Stomach (tissue), 9 donors: ENCODE results near the gene SQSTM1. TPM values are rescaled to one million over a fixed set of nuclear protein-coding genes. Genes with fewer than 3 reads are reported as not detected.

ENCODE experiments used
- DNase-seq, 2 donors: peaks; one replicate each; pipeline versions ENCODE4 v3.0.0 to v3.0.0-alpha.2; 2013 to 2019
- H3K27ac ChIP-seq, 5 donors: fragments of 200-600 bp in 4 of 5; sonication (generic) in 4 of 5; one replicate each; pipeline ENCODE4 v1.5.1; 2013 to 2019; ENCODE audit warnings: mild to moderate bottlenecking in 1 of 5, moderate library complexity in 1 of 5
- H3K27me3 ChIP-seq, 3 donors: fragments of 200-600 bp; sonication (generic); one replicate each; pipeline ENCODE4 v1.5.1; 2017 to 2019; ENCODE audit warnings: mixed run types in 1 of 3
- H3K36me3 ChIP-seq, 4 donors: fragments of 200-600 bp; sonication (generic); 1 replicate in 3 of 4; 2 replicates in 1 of 4; pipeline ENCODE4 v1.5.1; 2016 to 2019
- H3K4me1 ChIP-seq, 4 donors: fragments of 200-600 bp; sonication (generic); one replicate each; pipeline ENCODE4 v1.5.1; 2016 to 2019
- H3K4me3 ChIP-seq, 4 donors: fragments of 200-600 bp; sonication (generic) in 3 of 4; one replicate each; pipeline ENCODE4 v1.5.1; 2016 to 2019; ENCODE audit warnings: mild to moderate bottlenecking in 1 of 4
- H3K9me3 ChIP-seq, 4 donors: fragments of 200-600 bp; sonication (generic); one replicate each; pipeline ENCODE4 v1.5.1; 2016 to 2019
- EP300 ChIP-seq: sonication (generic); formaldehyde crosslinking; IDR thresholded peaks from one replicate; pipeline ENCODE4 v1.6.1; 2017; ENCODE audit warnings: antibody characterized with exemption
- POLR2A ChIP-seq, 4 donors: fragments of 450-650 bp; IDR thresholded peaks; one replicate each; pipeline ENCODE4 v1.6.1; 2016; ENCODE audit warnings: antibody characterized with exemption in 4 of 4, control low read depth in 2 of 4, mild to moderate bottlenecking in 1 of 4, moderate library complexity in 1 of 4
- POLR2AphosphoS5 ChIP-seq, 3 donors: sonication (generic); formaldehyde crosslinking; IDR thresholded peaks; one replicate each; pipeline ENCODE4 v1.6.1; 2016; ENCODE audit warnings: antibody characterized with exemption in 3 of 3
- WGBS, 5 donors: extraction: QIAGEN DNeasy Blood & Tissue Kit in 3 of 5; methylation state at CpG; one replicate each; pipeline versions ENCODE4 v1.1.5 to v1.1.7; 2013 to 2018; 5-methylcytosine and 5-hydroxymethylcytosine counted together
- intact Hi-C: fragments of 100-400 bp; cut with DNase I; formaldehyde crosslinking; loops from one replicate; pipeline ENCODE4 v1.15.1; 2023; ENCODE audit warnings: low total_unique reads
- polyA plus RNA-seq, 3 donors: library from polyadenylated mRNA; stranded (reverse); fragments of 200-250 nt; gene quantifications; one replicate each; pipeline ENCODE4 v1.2.3, GENCODE V29; 2013
- total RNA-seq, 5 donors: library from RNA; depleted of rRNA; stranded (reverse); fragments of >200 nt; gene quantifications; one replicate each; pipeline versions ENCODE4 v1.1.0 to v1.2.3, GENCODE V29; 2014 to 2016
- TF ChIP-seq, protein P1 (sequence below), 7 experiments: fragments of 450-650 bp in 4 of 7; fragments of 200-600 bp in 3 of 7; sonication (generic) in 3 of 7; IDR thresholded peaks; one replicate each; pipeline ENCODE4 v1.5.1; 2016 to 2019; ENCODE audit warnings: antibody characterized with exemption in 7 of 7, control low read depth in 2 of 7, mild to moderate bottlenecking in 1 of 7
- donor health status: healthy with polysubstance abuse.
- donor health status: Bipolar disorder and iron deficiency.
- donor health status: healthy.

Gene SQSTM1
- total and polyA plus RNA-seq, 8 donors: 163 to 693 (median 356) TPM

DNA sequence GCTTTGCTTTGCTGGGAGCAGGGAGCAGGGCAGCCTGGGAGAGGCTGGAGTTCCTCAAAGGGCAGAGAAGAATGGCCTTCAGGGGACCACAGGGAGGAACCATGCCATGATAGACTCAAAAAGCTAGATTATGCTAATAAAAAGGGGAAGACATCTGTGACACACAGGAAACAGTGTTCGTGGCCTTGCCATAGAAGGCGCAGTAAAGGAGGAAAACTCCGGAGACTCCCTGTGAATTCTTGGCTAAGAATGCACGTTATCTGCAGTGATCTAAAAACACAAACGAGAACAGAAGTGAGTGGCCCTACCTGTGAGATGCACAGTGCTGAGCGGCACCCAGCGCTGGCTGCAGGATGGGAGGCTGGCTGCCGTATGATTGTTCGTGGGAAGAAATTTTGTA lies 42.8 kb upstream of the SQSTM1 start:
- H3K4me3 ChIP-seq: no peak overlapping the region
- peaks cover 0 to 27% (median 0%) of the 10 kb centered on the region in 4 donors for H3K4me1 ChIP-seq
- no peaks in the 10 kb centered on the region for H3K9me3 ChIP-seq
- no peak for DNase-seq
- intact Hi-C loops: no loop called here
- no peak overlapping the region for H3K27ac ChIP-seq
- WGBS, 5 donors: 72 to 80% (median 73%) methylated on average over 9 of the region's 9 CpGs
- no peaks in the 10 kb centered on the region for H3K27me3 ChIP-seq
- TF ChIP-seq, protein P1, sequence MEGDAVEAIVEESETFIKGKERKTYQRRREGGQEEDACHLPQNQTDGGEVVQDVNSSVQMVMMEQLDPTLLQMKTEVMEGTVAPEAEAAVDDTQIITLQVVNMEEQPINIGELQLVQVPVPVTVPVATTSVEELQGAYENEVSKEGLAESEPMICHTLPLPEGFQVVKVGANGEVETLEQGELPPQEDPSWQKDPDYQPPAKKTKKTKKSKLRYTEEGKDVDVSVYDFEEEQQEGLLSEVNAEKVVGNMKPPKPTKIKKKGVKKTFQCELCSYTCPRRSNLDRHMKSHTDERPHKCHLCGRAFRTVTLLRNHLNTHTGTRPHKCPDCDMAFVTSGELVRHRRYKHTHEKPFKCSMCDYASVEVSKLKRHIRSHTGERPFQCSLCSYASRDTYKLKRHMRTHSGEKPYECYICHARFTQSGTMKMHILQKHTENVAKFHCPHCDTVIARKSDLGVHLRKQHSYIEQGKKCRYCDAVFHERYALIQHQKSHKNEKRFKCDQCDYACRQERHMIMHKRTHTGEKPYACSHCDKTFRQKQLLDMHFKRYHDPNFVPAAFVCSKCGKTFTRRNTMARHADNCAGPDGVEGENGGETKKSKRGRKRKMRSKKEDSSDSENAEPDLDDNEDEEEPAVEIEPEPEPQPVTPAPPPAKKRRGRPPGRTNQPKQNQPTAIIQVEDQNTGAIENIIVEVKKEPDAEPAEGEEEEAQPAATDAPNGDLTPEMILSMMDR (IDR thresholded peaks at IDR 0.05): no peak
- TF ChIP-seq POLR2A (IDR thresholded peaks at IDR 0.05): no peak
- no peak for TF ChIP-seq POLR2AphosphoS5 (IDR thresholded peaks at IDR 0.05)
- no peak for TF ChIP-seq EP300
- H3K36me3 ChIP-seq: peaks cover 44 to 80% (median 78%) of the 10 kb centered on the region in 4 donors

DNA sequence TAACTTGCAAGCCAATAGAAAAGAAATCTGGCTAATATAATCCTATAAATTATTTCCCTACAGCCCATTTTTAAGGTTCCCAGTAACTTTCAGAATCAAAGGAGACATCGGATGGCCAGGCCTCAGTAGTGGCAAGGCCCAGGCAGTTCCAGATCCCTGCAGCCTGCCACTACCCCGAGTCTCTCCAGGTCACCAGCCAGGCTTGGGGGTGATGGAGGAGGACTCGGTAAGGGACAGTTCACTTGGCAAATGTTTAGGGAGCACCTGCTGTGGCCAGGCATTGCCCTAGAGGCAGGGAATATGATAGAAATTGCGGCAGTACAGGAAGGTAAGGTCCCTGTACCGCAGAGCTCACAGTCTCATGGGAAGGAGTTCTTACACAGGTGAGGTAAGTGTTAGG lies 42.1 kb upstream of the SQSTM1 start:
- no peaks in the 10 kb centered on the region for H3K9me3 ChIP-seq
- peaks cover 0 to 27% (median 0%) of the 10 kb centered on the region in 4 donors for H3K4me1 ChIP-seq
- intact Hi-C loops: no loop called here
- H3K27me3 ChIP-seq: no peaks in the 10 kb centered on the region
- 86 to 96% (median 94%) methylated on average over 5 of the region's 5 CpGs for WGBS, 5 donors
- H3K36me3 ChIP-seq: peaks cover 37 to 74% (median 71%) of the 10 kb centered on the region in 4 donors
- TF ChIP-seq POLR2A (IDR thresholded peaks at IDR 0.05) (no peak), EP300 (no peak), POLR2AphosphoS5 (IDR thresholded peaks at IDR 0.05) (no peak)
- TF ChIP-seq, protein P1 (IDR thresholded peaks at IDR 0.05): no peak
- no peak overlapping the region for H3K4me3 ChIP-seq
- no peak for DNase-seq
- H3K27ac ChIP-seq: no peak overlapping the region

DNA sequence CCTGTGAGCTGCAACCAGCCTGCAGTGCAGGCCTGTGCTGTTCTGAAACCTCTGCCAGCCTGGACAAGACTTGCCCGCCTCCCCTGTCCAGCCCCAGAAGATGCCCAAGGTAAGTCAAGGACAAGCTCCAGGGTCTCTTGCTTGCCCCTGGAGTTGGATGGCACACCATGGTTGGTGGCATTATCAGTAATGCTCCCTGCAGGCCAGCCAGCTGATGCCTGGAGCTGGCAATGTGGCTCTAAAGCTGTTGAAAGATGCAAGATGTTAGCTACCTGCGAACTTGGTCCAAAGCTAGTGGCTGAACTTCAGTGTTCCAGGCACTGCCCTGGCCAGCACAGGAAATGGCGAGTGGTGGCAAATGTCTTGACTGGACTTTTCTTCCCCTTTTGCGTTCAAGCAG lies 40.9 kb upstream of the SQSTM1 start:
- H3K4me3 ChIP-seq: no peak overlapping the region
- H3K4me1 ChIP-seq: peaks cover 0 to 27% (median 0%) of the 10 kb centered on the region in 4 donors
- no peak for DNase-seq
- peaks cover 25 to 61% (median 59%) of the 10 kb centered on the region in 4 donors for H3K36me3 ChIP-seq
- H3K27me3 ChIP-seq: no peaks in the 10 kb centered on the region
- H3K9me3 ChIP-seq: no peaks in the 10 kb centered on the region
- intact Hi-C loops: no loop called here
- TF ChIP-seq POLR2A (IDR thresholded peaks at IDR 0.05) (no peak), EP300 (no peak)
- 83 to 96% (median 93%) methylated on average over 3 to 4 of the region's 4 CpGs for WGBS, 5 donors
- H3K27ac ChIP-seq: no peak overlapping the region

DNA sequence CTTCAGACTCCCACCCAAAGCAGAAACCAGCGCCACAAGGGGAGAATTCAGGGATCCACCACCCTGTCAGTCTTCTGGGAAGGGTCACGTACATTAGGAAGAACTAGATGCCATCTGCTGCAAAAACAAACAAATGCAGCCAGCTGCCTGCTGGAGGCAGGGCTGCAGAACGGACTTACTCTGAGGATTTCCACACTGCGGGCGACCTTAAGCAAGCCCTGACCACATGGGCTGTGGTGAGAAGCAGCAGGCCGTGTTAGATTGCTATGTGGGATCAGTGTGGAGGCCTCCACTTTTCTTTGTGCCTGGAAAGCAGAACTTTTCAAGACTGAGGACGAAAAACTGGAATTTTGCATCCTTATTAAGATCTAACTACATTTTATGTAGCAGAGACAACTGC lies 40.3 kb upstream of the SQSTM1 start:
- Histone ChIP-seq H3K27ac (no peak overlapping the region), H3K4me1 (peaks cover 0 to 27% (median 0%) of the 10 kb centered on the region in 4 donors), H3K9me3 (no peaks in the 10 kb centered on the region), H3K4me3 (no peak overlapping the region), H3K27me3 (no peaks in the 10 kb centered on the region), H3K36me3 (peaks cover 20 to 56% (median 54%) of the 10 kb centered on the region in 4 donors)
- WGBS, 5 donors: 78 to 89% (median 84%) methylated on average over 7 of the region's 7 CpGs
- TF ChIP-seq POLR2AphosphoS5 (IDR thresholded peaks at IDR 0.05): no peak
- no peak for TF ChIP-seq EP300
- TF ChIP-seq, protein P1 (IDR thresholded peaks at IDR 0.05): no peak
- TF ChIP-seq POLR2A (IDR thresholded peaks at IDR 0.05): no peak
- intact Hi-C loops: no loop called here
- DNase-seq: no peak

DNA sequence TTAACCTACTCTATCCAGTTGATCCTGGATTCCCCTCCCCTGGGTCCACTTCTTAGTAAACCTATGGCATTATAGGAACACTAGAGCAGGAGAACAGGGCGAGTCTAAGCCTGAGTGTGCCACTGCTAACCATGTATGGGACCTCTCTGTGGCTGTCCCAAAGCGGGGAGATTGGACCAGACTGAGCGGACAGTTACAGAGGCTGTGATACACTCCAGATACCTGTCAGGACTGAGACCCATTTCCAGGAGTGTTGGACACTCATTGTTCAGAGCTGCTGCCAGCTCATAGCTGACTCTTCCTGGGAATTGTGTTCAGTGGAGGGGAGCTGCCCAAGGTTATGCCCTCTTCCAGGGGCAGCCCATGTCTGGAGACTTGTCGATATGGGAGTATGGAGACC lies 38.9 kb upstream of the SQSTM1 start:
- H3K36me3 ChIP-seq: peaks cover 7 to 41% (median 39%) of the 10 kb centered on the region in 4 donors
- DNase-seq: no peak
- no peaks in the 10 kb centered on the region for H3K27me3 ChIP-seq
- WGBS, 5 donors: 73 to 98% (median 95%) methylated on average over 4 of the region's 4 CpGs
- H3K4me3 ChIP-seq: no peak overlapping the region
- H3K27ac ChIP-seq: no peak overlapping the region
- intact Hi-C loops: no loop called here
- TF ChIP-seq POLR2AphosphoS5 (IDR thresholded peaks at IDR 0.05) (no peak), EP300 (no peak), POLR2A (IDR thresholded peaks at IDR 0.05) (no peak)
- TF ChIP-seq, protein P1 (IDR thresholded peaks at IDR 0.05): no peak
- H3K9me3 ChIP-seq: no peaks in the 10 kb centered on the region
- H3K4me1 ChIP-seq: peaks cover 0 to 22% (median 0%) of the 10 kb centered on the region in 4 donors
